Stomach (tissue), 4 donors: ENCODE results near the gene SVIL.

Source experiments
- POLR2AphosphoS5 ChIP-seq, 3 donors: sonication (generic); formaldehyde crosslinking; IDR thresholded peaks; one replicate each; pipeline ENCODE4 v1.6.1; 2016; ENCODE audit warnings: antibody characterized with exemption in 3 of 3
- TF ChIP-seq, protein P1 (sequence below), 7 experiments: fragments of 450-650 bp in 4 of 7; fragments of 200-600 bp in 3 of 7; sonication (generic) in 3 of 7; IDR thresholded peaks; one replicate each; pipeline ENCODE4 v1.5.1; 2016 to 2019; ENCODE audit warnings: antibody characterized with exemption in 7 of 7, control low read depth in 2 of 7, mild to moderate bottlenecking in 1 of 7

- TF ChIP-seq, protein P1, sequence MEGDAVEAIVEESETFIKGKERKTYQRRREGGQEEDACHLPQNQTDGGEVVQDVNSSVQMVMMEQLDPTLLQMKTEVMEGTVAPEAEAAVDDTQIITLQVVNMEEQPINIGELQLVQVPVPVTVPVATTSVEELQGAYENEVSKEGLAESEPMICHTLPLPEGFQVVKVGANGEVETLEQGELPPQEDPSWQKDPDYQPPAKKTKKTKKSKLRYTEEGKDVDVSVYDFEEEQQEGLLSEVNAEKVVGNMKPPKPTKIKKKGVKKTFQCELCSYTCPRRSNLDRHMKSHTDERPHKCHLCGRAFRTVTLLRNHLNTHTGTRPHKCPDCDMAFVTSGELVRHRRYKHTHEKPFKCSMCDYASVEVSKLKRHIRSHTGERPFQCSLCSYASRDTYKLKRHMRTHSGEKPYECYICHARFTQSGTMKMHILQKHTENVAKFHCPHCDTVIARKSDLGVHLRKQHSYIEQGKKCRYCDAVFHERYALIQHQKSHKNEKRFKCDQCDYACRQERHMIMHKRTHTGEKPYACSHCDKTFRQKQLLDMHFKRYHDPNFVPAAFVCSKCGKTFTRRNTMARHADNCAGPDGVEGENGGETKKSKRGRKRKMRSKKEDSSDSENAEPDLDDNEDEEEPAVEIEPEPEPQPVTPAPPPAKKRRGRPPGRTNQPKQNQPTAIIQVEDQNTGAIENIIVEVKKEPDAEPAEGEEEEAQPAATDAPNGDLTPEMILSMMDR (IDR thresholded peaks at IDR 0.05): no peak
- peak in 2 of 3 donors; percentile 48 to 87 for TF ChIP-seq POLR2AphosphoS5 (IDR thresholded peaks at IDR 0.05)
Measured at GRCh38 chr10:29642990-29643389, 8.2 kb upstream of the SVIL start.
